Measurements from ENCODE around the gene C22orf39.

The C22orf39 gene

GRCh38 chr22:19477321-19478044 lies 30.0 kb upstream of the C22orf39 start:
- DNase-seq (ENCODE audit: low read depth in 2 of 3, low spot score in 1 of 3), result no peak

GRCh38 chr22:19476023-19476422 lies 28.5 kb upstream of the C22orf39 start:
- no peak for DNase-seq (ENCODE audit: low read depth in 2 of 3, low spot score in 1 of 3)

GRCh38 chr22:19473578-19473977 lies 26.1 kb upstream of the C22orf39 start:
- DNase-seq (ENCODE audit: low read depth in 2 of 3, low spot score in 1 of 3), result no peak

- no peak for DNase-seq (ENCODE audit: low read depth in 2 of 3, low spot score in 1 of 3)
Measured at GRCh38 chr22:19472233-19472632, 24.7 kb upstream of the C22orf39 start.

GRCh38 chr22:19471572-19471971 lies 24.1 kb upstream of the C22orf39 start:
- DNase-seq (ENCODE audit: low read depth in 2 of 3, low spot score in 1 of 3), result no peak

GRCh38 chr22:19470010-19470409 lies 22.5 kb upstream of the C22orf39 start:
- DNase-seq (ENCODE audit: low read depth in 2 of 3, low spot score in 1 of 3), result no peak

- no peak for DNase-seq (ENCODE audit: low read depth in 2 of 3, low spot score in 1 of 3)
Measured at GRCh38 chr22:19469421-19469820, 21.9 kb upstream of the C22orf39 start.

- no peak for DNase-seq (ENCODE audit: low read depth in 2 of 3, low spot score in 1 of 3)
Measured at GRCh38 chr22:19467912-19468311, 20.4 kb upstream of the C22orf39 start.

- no peak for DNase-seq (ENCODE audit: low read depth in 2 of 3, low spot score in 1 of 3)
Measured at GRCh38 chr22:19466848-19467752, 19.6 kb upstream of the C22orf39 start.

GRCh38 chr22:19466126-19466716 lies 18.7 kb upstream of the C22orf39 start:
- no peak for DNase-seq (ENCODE audit: low read depth in 2 of 3, low spot score in 1 of 3)

GRCh38 chr22:19464975-19465374 lies 17.5 kb upstream of the C22orf39 start:
- DNase-seq (ENCODE audit: low read depth in 2 of 3, low spot score in 1 of 3), result no peak

- DNase-seq (ENCODE audit: low read depth in 2 of 3, low spot score in 1 of 3), result no peak
Measured at GRCh38 chr22:19464546-19464945, 17.0 kb upstream of the C22orf39 start.

GRCh38 chr22:19463491-19464469 lies 16.3 kb upstream of the C22orf39 start:
- DNase-seq (ENCODE audit: low read depth in 2 of 3, low spot score in 1 of 3), result no peak

- no peak for DNase-seq (ENCODE audit: low read depth in 2 of 3, low spot score in 1 of 3)
Measured at GRCh38 chr22:19463008-19463407, 15.5 kb upstream of the C22orf39 start.

- DNase-seq (ENCODE audit: low read depth in 2 of 3, low spot score in 1 of 3), result no peak
Measured at GRCh38 chr22:19461506-19461905, 14.0 kb upstream of the C22orf39 start.

- DNase-seq (ENCODE audit: low read depth in 2 of 3, low spot score in 1 of 3), result no peak
Measured at GRCh38 chr22:19460036-19460435, 12.5 kb upstream of the C22orf39 start.

- DNase-seq (ENCODE audit: low read depth in 2 of 3, low spot score in 1 of 3), result no peak
Measured at GRCh38 chr22:19457828-19458428, 10.4 kb upstream of the C22orf39 start.

- DNase-seq (ENCODE audit: low read depth in 2 of 3, low spot score in 1 of 3), result no peak
Measured at GRCh38 chr22:19456541-19456940, 9.0 kb upstream of the C22orf39 start.

GRCh38 chr22:19455585-19456370 lies 8.3 kb upstream of the C22orf39 start:
- no peak for DNase-seq (ENCODE audit: low read depth in 2 of 3, low spot score in 1 of 3)

- no peak for DNase-seq (ENCODE audit: low read depth in 2 of 3, low spot score in 1 of 3)
Measured at GRCh38 chr22:19455033-19455432, 7.5 kb upstream of the C22orf39 start.

Data from stimulated activated CD4-positive, alpha-beta T cell treated with anti-CD3 and anti-CD28 coated beads, Interleukin-12 subunit alpha, Interleukin-12 subunit beta, amount 100 ng/mL, for 48 hours (primary cell).